H1 (cell line): ENCODE results near the gene TDRD12. TPM values are rescaled to one million over a fixed set of nuclear protein-coding genes. Genes with fewer than 3 reads are reported as not detected.

Experiments
- CTCF ChIA-PET: fragments of 300-600 bp; sonication (Branson Sonifier 250); formaldehyde crosslinking; loops from one replicate; lab custom pipeline; 2021; ENCODE audit not compliant: partially characterized antibody; lab: Charles Lee
- POLR2A ChIA-PET: fragments of 300-600 bp; sonication (Branson Sonifier 250); formaldehyde crosslinking; loops from one replicate; lab custom pipeline; 2021; ENCODE audit warnings: inconsistent platforms; ENCODE audit not compliant: partially characterized antibody; lab: Charles Lee
- DNase-seq, 2 experiments: peaks; one replicate each; pipeline versions ENCODE4 v3.0.0 to v3.0.0-alpha.2; 2010 to 2022; ENCODE audit warnings: low spot score in 2 of 2, low read depth in 1 of 2, mixed read lengths in 1 of 2
- FAIRE-seq: peaks from 2 replicates; lab custom pipeline; 2011; peaks lifted over from hg19 to GRCh38; lab: Jason Lieb, UNC
- H2AFZ ChIP-seq: 2 replicates; pipeline ENCODE4 v1.8.1; 2012; ENCODE audit warnings: low read length, inconsistent platforms
- H2AK5ac ChIP-seq: 2 replicates; pipeline ENCODE4 v1.6.1; 2013; ENCODE audit warnings: low read depth, low read length
- H2BK120ac ChIP-seq: replicated peaks from 2 replicates; pipeline ENCODE3; 2013; ENCODE audit warnings: low read depth, low read length, inconsistent platforms
- H2BK12ac ChIP-seq: 2 replicates; pipeline ENCODE4 v1.6.1; 2013; ENCODE audit warnings: low read depth, low read length
- H2BK15ac ChIP-seq: 2 replicates; pipeline ENCODE4 v1.6.1; 2013; ENCODE audit warnings: low read length
- H2BK20ac ChIP-seq: 2 replicates; pipeline ENCODE4 v1.6.1; 2013; ENCODE audit warnings: low read length
- H2BK5ac ChIP-seq: 2 replicates; pipeline ENCODE4 v1.6.1; 2013; ENCODE audit warnings: low read depth, low read length
- H3K14ac ChIP-seq: 2 replicates; pipeline ENCODE4 v1.6.1; 2013; ENCODE audit warnings: inconsistent platforms; ENCODE audit not compliant: insufficient read length
- H3K18ac ChIP-seq: 2 replicates; pipeline ENCODE4 v1.6.1; 2013; ENCODE audit warnings: low read length; ENCODE audit errors: extremely low read depth
- H3K23ac ChIP-seq: 2 replicates; pipeline ENCODE4 v1.6.1; 2013; ENCODE audit warnings: inconsistent platforms; ENCODE audit not compliant: insufficient read length
- H3K23me2 ChIP-seq: 2 replicates; pipeline ENCODE4 v1.6.1; 2013; ENCODE audit warnings: low read depth, low read length
- H3K27ac ChIP-seq: 2 replicates; pipeline ENCODE4 v1.6.1; 2011; ENCODE audit warnings: low read depth, low read length, inconsistent platforms
- H3K27me3 ChIP-seq, 4 experiments: replicated peaks in 1 of 4; 1 replicate in 1 of 4; 2 replicates in 3 of 4; pipeline versions ENCODE4 v1.6.1 to v1.8.1; 2011 to 2013; ENCODE audit warnings: low read length in 3 of 4, mild to moderate bottlenecking in 3 of 4, inconsistent platforms in 2 of 4, mixed read lengths in 2 of 4, moderate library complexity in 1 of 4; ENCODE audit not compliant: control insufficient read depth in 3 of 4, insufficient read depth in 3 of 4; ENCODE audit errors: extremely low read depth in 1 of 4
- H3K36me3 ChIP-seq, 4 experiments: 2 replicates each; pipeline versions ENCODE4 v1.6.1 to v1.8.1; 2011 to 2013; ENCODE audit warnings: mild to moderate bottlenecking in 4 of 4, low read length in 3 of 4, moderate library complexity in 2 of 4, control low read depth in 1 of 4, inconsistent platforms in 1 of 4; ENCODE audit not compliant: insufficient read depth in 4 of 4, control insufficient read depth in 2 of 4
- H3K4ac ChIP-seq: replicated peaks from 2 replicates; pipeline ENCODE3; 2013; ENCODE audit warnings: low read length, low read depth, mixed read lengths, inconsistent platforms; ENCODE audit not compliant: insufficient read length
- H3K4me1 ChIP-seq, 4 experiments: replicated peaks in 1 of 4; 1 replicate in 1 of 4; 2 replicates in 3 of 4; pipeline versions ENCODE4 v1.6.1 to v1.8.1; 2011 to 2013; ENCODE audit warnings: low read length in 3 of 4, inconsistent platforms in 2 of 4, mixed read lengths in 1 of 4; ENCODE audit not compliant: insufficient read depth in 4 of 4, control insufficient read depth in 3 of 4
- H3K4me2 ChIP-seq, 2 experiments: 2 replicates each; pipeline versions ENCODE4 v1.6.1 to v1.8.1; 2011 to 2013; ENCODE audit warnings: low read depth in 2 of 2, low read length in 2 of 2, control low read depth in 1 of 2, inconsistent platforms in 1 of 2, mild to moderate bottlenecking in 1 of 2; ENCODE audit not compliant: insufficient read depth in 1 of 2
- H3K4me3 ChIP-seq, 4 experiments: fragments of 200-600, 300-600 bp in 1 of 4; sonication (generic), shearing (Covaris generic), sonication (Bioruptor Twin) in 1 of 4; 2 replicates each; pipeline versions ENCODE4 v1.5.1 to v1.8.1; 2011 to 2016; ENCODE audit warnings: low read length in 4 of 4, low read depth in 3 of 4, control low read depth in 2 of 4, inconsistent platforms in 2 of 4, mild to moderate bottlenecking in 2 of 4, mixed read lengths in 1 of 4, moderate library complexity in 1 of 4; ENCODE audit not compliant: insufficient read depth in 2 of 4; ENCODE audit errors: extremely low read depth in 1 of 4
- H3K56ac ChIP-seq: replicated peaks from 2 replicates; pipeline ENCODE3; 2013; ENCODE audit warnings: low read depth, mild to moderate bottlenecking, mixed read lengths, low read length, inconsistent platforms; ENCODE audit not compliant: insufficient read length
- H3K79me1 ChIP-seq: 2 replicates; pipeline ENCODE4 v1.6.1; 2013; ENCODE audit warnings: low read depth, low read length, control low read depth
- H3K79me2 ChIP-seq, 2 experiments: 2 replicates each; pipeline versions ENCODE4 v1.6.1 to v1.8.1; 2012 to 2013; ENCODE audit warnings: low read length in 2 of 2, mild to moderate bottlenecking in 2 of 2, inconsistent platforms in 1 of 2; ENCODE audit not compliant: insufficient read depth in 2 of 2, control insufficient read depth in 1 of 2
- H3K9ac ChIP-seq, 4 experiments: replicated peaks in 1 of 4; 1 replicate in 1 of 4; 2 replicates in 3 of 4; pipeline versions ENCODE4 v1.6.1 to v1.8.1; 2011 to 2013; ENCODE audit warnings: low read depth in 3 of 4, low read length in 3 of 4, control low read depth in 2 of 4, mild to moderate bottlenecking in 2 of 4, moderate library complexity in 2 of 4, inconsistent platforms in 1 of 4; ENCODE audit errors: extremely low read depth in 1 of 4
- H3K9me3 ChIP-seq, 2 experiments: 2 replicates each; pipeline versions ENCODE4 v1.6.1 to v1.8.1; 2012 to 2013; ENCODE audit warnings: mild to moderate bottlenecking in 2 of 2, moderate library complexity in 2 of 2, control low read depth in 1 of 2, inconsistent platforms in 1 of 2, low read depth in 1 of 2, low read length in 1 of 2, mixed read lengths in 1 of 2; ENCODE audit not compliant: insufficient read depth in 2 of 2
- H4K20me1 ChIP-seq, 2 experiments: replicated peaks in 1 of 2; 2 replicates each; pipeline versions ENCODE3 to v1.8.1; 2011 to 2013; ENCODE audit warnings: inconsistent platforms in 2 of 2, low read length in 2 of 2, mild to moderate bottlenecking in 1 of 2; ENCODE audit not compliant: insufficient read depth in 2 of 2, control insufficient read depth in 1 of 2
- H4K5ac ChIP-seq: 2 replicates; pipeline ENCODE4 v1.6.1; 2013; ENCODE audit warnings: low read length, low read depth, mixed read lengths, inconsistent platforms; ENCODE audit not compliant: insufficient read length
- H4K8ac ChIP-seq: 2 replicates; pipeline ENCODE4 v1.8.0; 2013; ENCODE audit warnings: mild to moderate bottlenecking, moderate library complexity, low read length, inconsistent platforms; ENCODE audit not compliant: insufficient read depth; ENCODE audit errors: extremely low read depth
- H4K91ac ChIP-seq: replicated peaks from 2 replicates; pipeline ENCODE3; 2013; ENCODE audit warnings: low read length, mixed read lengths, inconsistent platforms; ENCODE audit not compliant: insufficient read length
- ASH2L ChIP-seq: fragments of 200-600, 300-600 bp; sonication (generic); IDR thresholded peaks from one replicate; pipeline ENCODE4 v1.7.1; 2017; ENCODE audit warnings: low read length
- ATF2 ChIP-seq: IDR thresholded peaks from 2 replicates; pipeline ENCODE4 v1.6.1; 2012; ENCODE audit warnings: low read length, inconsistent platforms
- ATF3 ChIP-seq: IDR thresholded peaks from 2 replicates; pipeline ENCODE4 v1.6.1; 2011; ENCODE audit warnings: low read depth, mild to moderate bottlenecking, low read length; ENCODE audit not compliant: insufficient read depth
- BACH1 ChIP-seq: IDR thresholded peaks from 2 replicates; pipeline ENCODE4 v1.6.1; 2012; ENCODE audit warnings: low read length, improper control_type of control experiment
- BCL11A ChIP-seq, 2 experiments: IDR thresholded peaks; one replicate each; pipeline ENCODE4 v1.6.1; 2011; ENCODE audit warnings: low read depth in 2 of 2, low read length in 2 of 2, mild to moderate bottlenecking in 2 of 2
- EZH2 ChIP-seq: fragments of 200-600 bp; sonication (generic); IDR thresholded peaks from 2 replicates; pipeline ENCODE4 v1.7.1; 2012; ENCODE audit warnings: low read depth, mild to moderate bottlenecking, moderate library complexity, low read length, inconsistent platforms; ENCODE audit not compliant: severe bottlenecking
- KDM4A ChIP-seq: IDR thresholded peaks from one replicate; pipeline ENCODE4 v1.7.1; 2012; ENCODE audit warnings: low read depth, mild to moderate bottlenecking, moderate library complexity, low read length, inconsistent platforms; ENCODE audit not compliant: severe bottlenecking
- PHF8 ChIP-seq: fragments of 200-600 bp; sonication (generic); conservative IDR thresholded peaks from 2 replicates; pipeline ENCODE4 v1.7.1; 2012; ENCODE audit warnings: low read depth, mild to moderate bottlenecking, inconsistent platforms, low read length, moderate library complexity
- SIN3A ChIP-seq, 2 experiments: IDR thresholded peaks in 1 of 2; conservative IDR thresholded peaks in 1 of 2; 2 replicates each; pipeline ENCODE4 v1.6.1; 2011 to 2012; ENCODE audit warnings: low read length in 2 of 2, improper control_type of control experiment in 1 of 2, low read depth in 1 of 2, mild to moderate bottlenecking in 1 of 2
- SIRT6 ChIP-seq: IDR thresholded peaks from one replicate; pipeline ENCODE4 v1.7.1; 2012; ENCODE audit warnings: low read length, inconsistent platforms
- TCF12 ChIP-seq: IDR thresholded peaks from 2 replicates; pipeline ENCODE4 v1.6.1; 2011; ENCODE audit warnings: low read depth, mild to moderate bottlenecking, low read length
- ZNF274 ChIP-seq: IDR thresholded peaks from 2 replicates; pipeline ENCODE4 v1.7.0; 2012; ENCODE audit warnings: low read length, borderline replicate concordance; ENCODE audit errors: extremely low read depth
- WGBS, 2 experiments: shearing (Covaris generic) in 1 of 2; methylation state at CpG; one replicate each; pipeline versions ENCODE4 v1.1.6 to v1.1.7; 2013 to 2015; ENCODE audit warnings: low lambda C conversion rate in 2 of 2, mixed read lengths in 2 of 2, inconsistent platforms in 1 of 2, low coverage in 1 of 2, missing lambda C conversion rate in 1 of 2; ENCODE audit not compliant: insufficient replicate concordance in 2 of 2, insufficient coverage in 1 of 2, insufficient read length in 1 of 2; ENCODE audit errors: extremely low coverage in 1 of 2, missing lambda C conversion rate in 1 of 2; 5-methylcytosine and 5-hydroxymethylcytosine counted together
- polyA plus RNA-seq, 7 experiments: library from polyadenylated mRNA; depleted of rRNA in 3 of 7; stranded (reverse) in 5 of 7; unstranded in 2 of 7; fragments of >200 nt in 5 of 7; fragments of 200-250 nt in 2 of 7; gene quantifications; 1 replicate in 5 of 7; 2 replicates in 1 of 7; 4 replicates in 1 of 7; pipeline versions ENCODE4 v1.2.1 to v1.2.3, GENCODE V29; 2011 to 2013; ENCODE audit warnings: missing spikeins in 2 of 7, mixed read lengths in 2 of 7
- total RNA-seq: library from RNA; stranded (reverse); fragmentation: NEBNext Ultra II Directional; extraction: Animal tissue kit (Norgen Biotek cat#: 25700); gene quantifications from 2 replicates; pipeline ENCODE4 v1.2.1, GENCODE V29; 2021

TDRD12 gene
- total and polyA plus RNA-seq, 2 of the 8 experiments (the other 6 are each of a cell fraction or from before 2014, with no cell fraction given) = 0.39 to 0.88 TPM

- Histone ChIP-seq H2BK15ac (no peak overlapping the region), H3K14ac (no peak overlapping the region), H4K91ac (no peak overlapping the region), H3K79me2 (no peaks in the 10 kb centered on the region), H3K4me1 (peaks cover 0 to 3% (median 1%) of the 10 kb centered on the region in 4 experiments; a peak in 2 of 7 replicates), H3K4me2 (no peak overlapping the region), H2AFZ (no peak overlapping the region), H2AK5ac (no peak overlapping the region), H3K56ac (no peak overlapping the region), H3K4ac (no peak overlapping the region), H3K27me3 (no peaks in the 10 kb centered on the region), H3K36me3 (no peaks in the 10 kb centered on the region), H3K9ac (no peak overlapping the region), H2BK12ac (no peak overlapping the region), H3K27ac (no peak overlapping the region), H3K23ac (no peak overlapping the region), H3K4me3 (no peak overlapping the region), H2BK20ac (no peak overlapping the region), H3K9me3 (peaks cover 0 to 5% of the 10 kb centered on the region in 2 experiments; a peak in 1 of 4 replicates), H3K79me1 (no peaks in the 10 kb centered on the region), H2BK120ac (no peak overlapping the region), H4K5ac (no peak overlapping the region), H4K8ac (0 out of 2 replicates have a peak overlapping the region, but pooled peaks have one; percentile 14), H3K18ac (no peak overlapping the region; the same call in 1 of the 2 replicates), H3K23me2 (peaks cover 1% of the 10 kb centered on the region; the same call in 1 of the 2 replicates), H2BK5ac (no peak overlapping the region), H4K20me1 (no peaks in the 10 kb centered on the region)
- ChIA-PET CTCF (interaction anchor here (0.6 to 1.3 kb wide), 4 partner anchors 12 to 67 kb away, joined by 3 to 5 read pairs (median 4); no protein-coding TSS in a partner anchor), POLR2A (no interaction called here)
- WGBS, 2 experiments = 92% methylated on average over 21 of the region's 22 CpGs; no CpG with 5 or more reads in 1 of the 2 experiments
- FAIRE-seq = no peak
- DNase-seq = no peak
- TF ChIP-seq TCF12 = no peak
- TF ChIP-seq PHF8 = no peak
- TF ChIP-seq ATF2 = no peak
- TF ChIP-seq BACH1 = no peak
- no peak for TF ChIP-seq ASH2L
- TF ChIP-seq ATF3 = no peak
- TF ChIP-seq SIRT6 = no peak
- TF ChIP-seq SIN3A (conservative IDR thresholded peaks at IDR 0.05 in 1 of 2, IDR thresholded peaks at IDR 0.05 in 1 of 2; ENCODE audit: low read depth in 1 of 2, low read length in 2 of 2) = no peak
- no peak for TF ChIP-seq ZNF274
- no peak for TF ChIP-seq BCL11A (IDR thresholded peaks at IDR 0.05; ENCODE audit: low read depth in 2 of 2, low read length in 2 of 2)
- TF ChIP-seq KDM4A = no peak
- no peak for TF ChIP-seq EZH2
These were observed 1.3 kb downstream of the TDRD12 start for GRCh38 chr19:32720936-32721250.
